Limb (tissue), 2 donors: ENCODE measurements around the gene RGS6.

Source experiments
- DNase-seq, 2 donors: peaks; one replicate each; pipeline ENCODE4 v3.0.0-alpha.2; 2016; ENCODE audit errors: extremely low spot score in 2 of 2

The RGS6 gene

DNA sequence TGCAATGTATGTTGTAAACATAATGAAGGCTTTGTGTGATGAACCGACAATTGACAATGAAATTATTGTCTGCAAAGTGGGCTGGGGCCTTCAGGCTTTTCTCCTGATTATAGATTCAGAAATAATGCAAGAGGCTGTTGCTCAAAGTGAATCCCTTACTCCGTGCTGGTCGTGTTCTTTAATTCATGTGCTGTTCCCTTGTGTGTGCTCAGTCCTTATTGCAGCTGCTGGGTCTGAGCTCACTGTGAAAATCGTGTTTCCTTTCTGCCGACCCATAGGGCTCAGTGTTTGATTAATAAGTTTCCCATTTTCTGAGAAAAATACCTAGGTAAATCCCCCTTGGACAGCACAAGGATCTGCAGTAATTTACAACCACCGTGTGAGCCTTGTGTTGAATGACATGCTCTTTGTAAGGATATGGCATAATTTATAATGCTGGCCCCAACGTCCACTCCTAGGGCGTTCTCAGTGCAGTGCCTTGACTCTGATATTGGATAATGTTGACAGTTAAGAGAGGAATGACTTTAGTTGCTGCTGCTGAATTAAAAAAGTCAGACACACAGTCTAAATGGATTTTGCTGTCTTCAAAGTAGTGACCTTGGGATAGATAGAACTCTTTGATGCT lies 81.6 kb downstream of the RGS6 start:
- peak in 1 of 2 donors; percentile 30 for DNase-seq

DNA sequence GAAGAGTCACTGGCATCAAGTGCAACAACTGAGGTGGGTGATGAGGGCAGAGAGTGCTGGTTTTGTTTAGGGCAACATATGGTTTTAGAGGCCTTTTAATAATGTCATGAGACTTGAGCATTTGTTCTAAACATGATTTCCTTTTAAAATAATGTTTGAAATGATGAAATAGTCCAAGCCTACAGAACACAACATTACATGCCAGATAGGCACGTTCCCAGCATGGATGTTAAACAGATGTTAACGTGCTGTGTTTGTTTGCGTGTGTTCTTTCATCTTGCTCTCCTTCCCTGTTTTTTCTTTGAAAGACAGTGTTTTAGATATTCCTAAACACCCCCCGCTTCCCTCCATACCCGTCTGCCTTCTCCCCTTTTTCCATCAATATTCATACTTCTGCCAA lies 82.3 kb downstream of the RGS6 start:
- DNase-seq: no peak

DNA sequence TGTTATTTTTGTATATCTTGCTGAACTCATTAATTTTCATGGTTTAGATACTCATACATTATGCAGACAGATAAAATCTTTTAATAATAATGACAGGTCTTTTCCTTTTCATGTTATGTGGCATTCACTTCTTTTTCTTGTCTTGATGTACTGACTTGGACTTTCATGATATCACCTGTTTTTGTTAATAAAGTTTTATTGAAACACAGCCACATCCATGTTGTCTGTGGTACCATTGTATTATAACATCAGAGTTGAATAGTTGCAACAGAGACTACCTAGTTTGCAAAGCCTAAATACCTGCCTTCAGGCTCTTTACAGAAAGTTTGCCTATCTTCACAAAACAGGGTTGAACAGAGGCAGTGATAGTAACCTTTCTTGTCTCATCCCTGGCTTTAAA lies 85.1 kb downstream of the RGS6 start:
- DNase-seq: no peak

DNA sequence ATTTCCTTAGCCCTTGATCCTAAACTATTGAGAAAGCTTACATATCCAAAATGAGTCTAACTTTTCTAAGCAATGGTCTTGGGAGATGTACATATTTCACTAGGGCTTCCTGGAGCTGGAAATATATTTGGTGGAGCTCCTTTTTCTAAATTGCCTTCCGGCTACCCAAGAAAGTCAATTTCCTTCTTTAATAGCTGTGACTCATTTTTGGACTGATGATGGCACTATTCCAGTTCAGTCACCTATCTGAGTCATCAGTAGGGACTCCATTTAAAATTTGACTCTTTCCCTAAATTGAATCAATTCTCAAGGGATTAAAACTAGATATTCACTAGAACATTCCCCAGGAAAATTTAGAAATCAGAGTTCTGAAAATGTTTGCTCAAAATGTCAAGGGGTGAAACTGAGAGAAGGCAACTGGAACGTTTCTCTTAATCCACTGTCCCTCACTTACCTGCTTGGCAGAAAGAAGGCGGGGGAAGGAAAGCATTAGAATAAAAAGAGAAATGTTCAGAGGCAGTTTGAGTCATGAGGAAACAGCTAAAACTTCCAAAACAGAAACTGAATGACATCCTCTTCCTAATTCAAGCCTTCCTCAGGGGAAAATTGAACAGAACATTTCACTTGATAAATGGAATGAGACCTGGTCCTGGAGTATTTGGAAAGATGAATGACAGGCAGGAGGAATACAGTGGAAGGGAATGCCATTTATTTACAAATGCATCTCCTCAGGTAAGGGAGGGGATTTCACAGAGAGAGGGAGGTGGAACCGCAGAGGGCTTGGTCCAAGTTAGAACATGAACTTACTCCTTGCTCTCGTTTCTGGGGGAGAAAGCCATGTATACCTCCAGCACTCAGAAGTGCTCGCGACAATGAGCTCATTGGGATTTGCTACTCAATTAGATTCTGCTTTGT lies 91.2 kb downstream of the RGS6 start:
- DNase-seq: no peak

DNA sequence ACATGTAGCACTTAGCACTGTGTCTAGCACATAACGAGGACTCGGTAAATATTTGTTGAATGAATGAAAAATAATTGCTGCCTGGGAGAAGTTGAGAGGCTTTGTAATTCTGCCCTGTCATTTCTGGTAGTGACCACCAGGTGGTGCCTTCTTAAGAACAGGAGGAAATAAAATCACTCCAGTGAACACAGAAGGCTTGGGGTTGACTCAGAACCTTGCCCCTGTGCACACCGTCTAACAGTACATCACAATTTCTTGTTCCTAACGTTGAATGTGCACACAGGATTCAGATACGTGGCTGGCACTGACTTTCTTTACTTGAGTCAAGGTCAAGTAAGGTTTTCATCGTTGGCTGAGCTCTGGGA lies 91.8 kb downstream of the RGS6 start:
- DNase-seq: no peak

GRCh38 chr14:72024504-72024903 lies 92.3 kb downstream of the RGS6 start:
- DNase-seq: no peak

GRCh38 chr14:72026536-72026935 lies 94.3 kb downstream of the RGS6 start:
- no peak for DNase-seq

DNA sequence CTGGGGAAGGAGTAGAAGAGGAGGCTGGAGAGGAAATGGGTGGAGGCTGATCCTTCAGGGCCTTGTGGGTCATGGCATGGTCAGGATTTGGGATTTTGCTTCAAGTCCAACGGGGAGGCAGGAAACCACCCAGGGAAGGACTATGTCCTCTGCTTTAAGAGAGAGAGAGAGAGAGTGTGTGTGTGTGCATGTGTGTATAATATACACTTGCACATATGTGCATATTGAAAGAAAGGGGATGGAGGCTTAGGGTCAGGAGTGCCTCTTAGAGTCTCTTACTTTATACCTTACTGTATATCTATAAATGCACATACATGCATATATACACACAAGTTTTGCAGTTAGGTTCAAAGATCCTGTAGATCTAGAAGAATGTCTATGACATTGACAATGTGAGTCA lies 94.8 kb downstream of the RGS6 start:
- DNase-seq: no peak

- no peak for DNase-seq
Measured at GRCh38 chr14:72033365-72033764, 101.1 kb downstream of the RGS6 start.

GRCh38 chr14:72040528-72040927 lies 108.3 kb downstream of the RGS6 start:
- no peak for DNase-seq

GRCh38 chr14:72045271-72045670 lies 113.0 kb downstream of the RGS6 start:
- no peak for DNase-seq

DNA sequence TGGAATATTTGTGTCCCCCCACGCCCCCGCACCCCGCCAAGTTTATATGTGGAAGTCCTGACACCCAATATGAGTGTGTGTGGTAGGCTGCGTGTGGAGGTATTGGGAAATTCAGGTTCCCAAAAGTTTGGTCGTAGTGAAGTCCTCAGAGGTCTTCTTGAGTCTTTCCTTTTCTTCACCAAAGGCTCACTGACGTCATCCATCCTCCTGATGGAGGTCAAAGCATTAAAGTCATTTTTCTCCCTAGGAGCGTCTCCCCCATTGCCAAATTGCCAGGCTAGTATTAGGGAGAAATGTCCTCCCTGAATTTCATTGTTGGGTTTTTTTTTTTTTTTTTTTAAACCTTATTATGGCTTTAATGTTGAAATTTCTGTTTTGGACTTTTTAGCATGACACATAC lies 113.7 kb downstream of the RGS6 start:
- DNase-seq: no peak

- DNase-seq: no peak
Measured at GRCh38 chr14:72049462-72049861, 117.2 kb downstream of the RGS6 start.

GRCh38 chr14:72052356-72052755 lies 120.1 kb downstream of the RGS6 start:
- no peak for DNase-seq

- DNase-seq: no peak
Measured at GRCh38 chr14:72053651-72054050, 121.4 kb downstream of the RGS6 start.

DNA sequence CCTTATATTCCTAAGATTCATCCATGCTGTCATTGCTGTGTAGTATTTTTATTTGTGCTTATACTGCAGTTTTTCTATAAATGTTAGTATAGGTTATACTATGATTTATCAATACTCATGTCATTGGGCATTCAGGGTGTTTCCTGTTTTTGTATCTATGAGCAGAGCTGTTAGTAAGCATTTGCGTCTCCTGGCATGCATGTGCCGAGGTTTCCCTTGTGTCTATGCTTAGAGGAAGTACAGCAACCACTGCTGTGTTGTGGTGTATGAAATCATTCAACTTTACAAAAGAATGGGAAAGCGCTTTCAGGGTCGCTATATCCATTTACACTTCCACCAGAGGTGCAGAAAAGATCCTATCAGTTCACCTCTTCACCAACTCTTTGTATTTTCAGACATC lies 122.7 kb downstream of the RGS6 start:
- DNase-seq: no peak

GRCh38 chr14:72057701-72058285 lies 125.6 kb downstream of the RGS6 start:
- peak in 1 of 2 donors; percentile 10 for DNase-seq

- no peak for DNase-seq
Measured at GRCh38 chr14:72060460-72060859, 128.2 kb downstream of the RGS6 start.

DNA sequence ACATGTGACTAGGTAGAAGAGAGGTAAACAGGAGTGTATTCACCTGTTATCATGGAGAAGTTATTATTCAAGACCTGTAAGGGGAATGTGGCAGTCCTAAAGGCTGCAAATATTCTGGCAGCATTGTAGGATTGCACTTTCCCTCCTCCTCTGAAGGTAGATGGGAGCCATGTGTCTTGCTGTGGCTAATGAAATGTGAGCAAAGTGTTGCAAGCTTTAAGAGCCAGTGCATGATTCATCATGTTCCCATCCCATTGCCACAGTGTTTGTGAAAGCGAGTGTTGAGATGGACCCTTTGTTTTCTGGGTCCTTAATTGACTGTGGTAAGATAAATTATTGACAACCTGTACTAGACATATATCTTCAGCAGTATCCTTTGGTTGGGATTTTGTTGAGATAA lies 128.7 kb downstream of the RGS6 start:
- DNase-seq: no peak

DNA sequence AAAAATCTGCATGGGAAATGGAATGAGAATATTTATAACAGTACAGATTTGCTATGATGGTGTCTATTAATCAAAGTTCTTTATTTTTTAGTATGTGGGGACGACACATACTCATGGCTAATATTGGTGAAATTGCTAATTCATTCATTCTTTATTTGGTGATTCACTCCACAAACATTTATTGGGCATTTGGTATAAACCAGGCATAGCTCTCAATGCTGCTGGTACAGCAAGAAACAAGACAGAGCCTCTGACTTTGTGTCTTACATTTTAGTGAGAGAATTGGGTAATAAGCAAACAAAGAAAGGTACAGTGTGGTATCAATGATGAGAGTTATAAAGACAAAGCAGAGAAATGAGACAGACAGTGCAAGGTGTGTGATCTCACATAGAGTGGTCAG lies 129.5 kb downstream of the RGS6 start:
- DNase-seq: no peak

DNA sequence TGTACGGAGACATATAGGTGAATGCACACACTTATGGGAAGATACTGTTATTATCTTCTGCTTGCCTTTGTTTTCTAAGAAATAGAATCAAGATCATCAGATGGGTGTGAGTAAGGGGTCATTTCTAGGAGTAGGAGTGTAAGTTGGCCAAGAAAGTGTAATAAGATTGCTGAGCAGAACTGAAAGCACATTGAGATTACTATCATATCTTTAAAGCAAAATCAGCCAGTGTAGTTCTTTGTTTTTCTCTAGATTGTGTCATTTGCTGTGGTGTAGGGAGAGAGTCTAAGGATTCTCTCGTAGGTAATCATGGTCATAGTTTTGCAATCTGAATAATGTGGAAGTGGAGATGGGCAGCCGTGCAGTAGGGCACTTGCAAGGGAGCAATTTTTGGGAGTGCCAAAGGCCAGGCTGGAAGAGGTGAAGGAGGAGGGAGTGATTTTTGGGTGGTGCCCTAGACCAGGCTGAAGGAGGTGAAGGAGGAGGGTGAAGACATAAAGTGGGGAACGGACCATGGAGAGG lies 131.6 kb downstream of the RGS6 start:
- no peak for DNase-seq

GRCh38 chr14:72064501-72064900 lies 132.3 kb downstream of the RGS6 start:
- DNase-seq: no peak
